Head of caudate nucleus (tissue), 42 donors: ENCODE data around the gene CLK1.

Source experiments
- DNase-seq, 42 donors: peaks; one replicate each; pipeline versions ENCODE4 v3.0.0 to v3.0.0-alpha.2; 2020 to 2021; ENCODE audit warnings: mixed read lengths in 7 of 42
- intact Hi-C: fragments of 100-400 bp; cut with DNase I; formaldehyde crosslinking; loops from one replicate; pipeline ENCODE4 v1.15.0; 2022

The CLK1 gene

GRCh38 chr2:200860092-200860795, 4.2 kb downstream of the CLK1 start:
- peak in 29 of 42 donors; percentile 9 to 69 (median 44) for DNase-seq
- intact Hi-C loops: loop anchor here (5.0 kb wide), 1 partner anchor 48 kb away; the partner anchor contains the start of gene BZW1

- intact Hi-C loops: no loop called here
- DNase-seq: no peak
These were observed 7.7 kb downstream of the CLK1 start for GRCh38 chr2:200856806-200857205.

GRCh38 chr2:200852605-200853004, 11.9 kb downstream of the CLK1 start:
- DNase-seq: no peak
- intact Hi-C loops: no loop called here

GRCh38 chr2:200851398-200852248, 12.8 kb downstream of the CLK1 start:
- DNase-seq: no peak
- intact Hi-C loops: no loop called here

- intact Hi-C loops: no loop called here
These were observed 13.8 kb downstream of the CLK1 start for GRCh38 chr2:200850512-200851256.

GRCh38 chr2:200847939-200848338, 16.5 kb downstream of the CLK1 start:
- intact Hi-C loops: no loop called here
- DNase-seq: no peak

More at GRCh38 chr2:200850512-200851256, 13.8 kb downstream of the CLK1 start:
- DNase-seq: no peak

- intact Hi-C loops: no loop called here
- DNase-seq: no peak
These were observed 17.2 kb downstream of the CLK1 start for GRCh38 chr2:200847269-200847668.

- DNase-seq: no peak
- intact Hi-C loops: no loop called here
These were observed 18.7 kb downstream of the CLK1 start for GRCh38 chr2:200845669-200846325.

- no peak for DNase-seq
- intact Hi-C loops: no loop called here
These were observed 19.3 kb downstream of the CLK1 start for GRCh38 chr2:200845194-200845593.

- no peak for DNase-seq
These were observed 20.2 kb downstream of the CLK1 start for GRCh38 chr2:200843993-200844948.

GRCh38 chr2:200839513-200839912, 24.9 kb downstream of the CLK1 start:
- intact Hi-C loops: no loop called here
- DNase-seq: no peak

More at GRCh38 chr2:200843993-200844948, 20.2 kb downstream of the CLK1 start:
- intact Hi-C loops: no loop called here

GRCh38 chr2:200834701-200835100, 29.8 kb downstream of the CLK1 start:
- intact Hi-C loops: no loop called here

GRCh38 chr2:200829258-200829655, 35.2 kb downstream of the CLK1 start:
- no peak for DNase-seq
- intact Hi-C loops: no loop called here

More at GRCh38 chr2:200834701-200835100, 29.8 kb downstream of the CLK1 start:
- no peak for DNase-seq

- DNase-seq: no peak
These were observed 35.7 kb downstream of the CLK1 start for GRCh38 chr2:200828572-200829257.

GRCh38 chr2:200828104-200828503, 36.4 kb downstream of the CLK1 start:
- no peak for DNase-seq
- intact Hi-C loops: no loop called here

More at GRCh38 chr2:200828572-200829257, 35.7 kb downstream of the CLK1 start:
- intact Hi-C loops: no loop called here

- intact Hi-C loops: no loop called here
- DNase-seq: no peak
These were observed 42.7 kb downstream of the CLK1 start for GRCh38 chr2:200821686-200822245.
